Activated CD8-positive, alpha-beta memory T cell treated with anti-CD3 and anti-CD28 coated beads for 24 hours (primary cell): Measurements from ENCODE around the gene TTLL11.

ENCODE experiments used
- DNase-seq: peaks from one replicate; pipeline ENCODE4 v3.0.0-alpha.2; 2020

TTLL11 gene

DNA sequence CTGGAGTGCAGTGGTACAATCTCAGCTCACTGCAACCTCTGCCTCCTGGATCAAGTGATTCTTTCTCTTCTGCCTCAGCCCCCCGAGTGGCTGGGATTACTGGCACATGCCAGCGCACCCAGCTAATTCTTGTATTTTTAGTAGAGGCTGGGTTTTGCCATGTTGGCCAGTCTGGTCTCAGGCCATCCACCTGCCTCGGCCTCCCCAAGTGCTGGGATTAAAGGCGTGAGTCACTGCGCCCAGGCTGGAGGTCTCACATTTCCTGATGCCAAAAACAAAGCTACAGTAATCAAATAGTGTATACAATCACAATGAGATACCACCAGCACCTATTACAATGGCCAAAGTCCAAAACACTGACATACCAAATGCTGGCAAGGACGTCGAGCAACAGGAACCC lies 51.1 kb downstream of the TTLL11 start:
- DNase-seq, result no peak

DNA sequence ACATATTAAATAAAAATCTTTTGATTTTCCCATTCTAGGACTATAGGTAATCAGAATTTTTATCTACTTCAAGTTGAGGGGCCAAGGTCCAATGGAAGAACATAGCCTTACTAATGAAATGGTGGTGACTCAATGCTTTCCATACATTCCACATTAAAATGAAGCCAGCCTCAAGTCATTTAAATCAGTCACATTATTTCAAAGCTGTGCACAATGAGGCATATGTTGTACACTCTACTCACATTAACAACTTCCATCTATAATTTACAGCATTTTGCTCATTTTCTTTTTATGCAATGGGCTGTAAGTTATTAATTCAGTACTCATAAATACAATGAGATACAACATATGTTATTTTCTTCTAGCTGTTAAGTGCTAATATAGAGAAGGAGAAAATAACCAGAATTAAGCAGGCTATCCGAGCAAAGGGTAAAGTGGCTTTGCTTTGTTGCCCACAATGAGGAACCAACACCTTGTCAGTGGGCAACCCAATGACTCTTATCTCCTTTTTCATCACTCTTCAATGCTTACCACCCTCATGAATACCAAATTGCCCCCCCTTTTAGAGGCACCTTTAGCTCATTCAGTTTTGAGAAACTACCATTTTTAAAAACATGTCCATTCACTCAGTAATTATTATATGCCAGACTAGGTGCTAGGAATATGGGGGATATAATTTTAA lies 52.4 kb downstream of the TTLL11 start:
- no peak for DNase-seq

DNA sequence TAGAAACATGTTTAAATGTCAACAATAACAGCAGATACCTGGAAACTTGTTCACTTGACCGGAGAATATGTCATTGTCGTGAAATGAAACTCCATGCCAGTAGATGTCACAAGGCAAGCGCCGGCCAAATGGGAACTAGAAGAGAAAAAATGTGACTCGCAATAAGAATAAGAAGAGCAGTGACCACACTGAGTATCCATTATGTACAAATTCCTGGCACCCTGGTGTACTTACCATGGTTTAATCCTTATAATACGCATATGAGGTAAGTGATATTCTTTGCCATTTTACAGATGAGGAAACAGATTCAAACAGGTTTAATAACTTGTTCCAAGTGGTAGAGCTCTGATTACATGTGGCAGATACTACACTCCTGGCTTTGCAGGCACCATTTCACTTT lies 53.9 kb downstream of the TTLL11 start:
- no peak for DNase-seq

DNA sequence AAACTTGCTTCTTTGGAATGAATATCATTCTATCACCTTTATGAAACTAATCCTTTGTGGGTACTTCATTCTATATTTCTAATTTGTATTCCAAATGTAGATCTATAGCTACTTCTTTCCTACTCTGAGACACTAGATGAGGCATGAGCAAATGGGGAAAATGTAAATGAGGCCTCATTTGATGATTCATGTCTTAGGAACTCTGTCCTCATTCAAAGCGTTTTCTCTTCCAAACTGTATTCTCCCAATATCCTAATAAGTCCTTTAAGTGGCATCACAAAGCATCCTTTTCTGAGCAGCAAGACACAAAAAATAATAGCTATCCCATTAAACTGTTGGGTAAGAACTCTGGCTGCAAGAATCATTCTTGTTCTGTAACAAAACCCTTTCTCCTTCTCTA lies 56.1 kb downstream of the TTLL11 start:
- no peak for DNase-seq

DNA sequence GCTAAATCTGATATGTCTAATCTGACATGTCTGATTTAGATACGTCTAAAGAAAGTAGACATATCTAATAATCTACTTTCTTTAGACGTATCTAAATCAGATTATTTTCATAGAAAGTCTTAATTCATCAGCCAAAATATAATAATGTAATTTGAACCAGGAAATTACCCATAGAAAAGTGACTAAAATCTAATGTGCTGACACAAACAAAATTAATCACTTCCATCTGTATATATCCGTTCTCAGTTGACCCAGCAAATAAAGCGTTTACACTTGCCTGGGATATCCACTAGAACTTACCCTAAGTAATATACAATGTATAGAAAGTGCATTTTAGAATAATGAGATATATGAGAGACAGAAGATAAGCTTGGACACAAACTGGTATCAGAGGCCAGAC lies 56.7 kb downstream of the TTLL11 start:
- no peak for DNase-seq

DNA sequence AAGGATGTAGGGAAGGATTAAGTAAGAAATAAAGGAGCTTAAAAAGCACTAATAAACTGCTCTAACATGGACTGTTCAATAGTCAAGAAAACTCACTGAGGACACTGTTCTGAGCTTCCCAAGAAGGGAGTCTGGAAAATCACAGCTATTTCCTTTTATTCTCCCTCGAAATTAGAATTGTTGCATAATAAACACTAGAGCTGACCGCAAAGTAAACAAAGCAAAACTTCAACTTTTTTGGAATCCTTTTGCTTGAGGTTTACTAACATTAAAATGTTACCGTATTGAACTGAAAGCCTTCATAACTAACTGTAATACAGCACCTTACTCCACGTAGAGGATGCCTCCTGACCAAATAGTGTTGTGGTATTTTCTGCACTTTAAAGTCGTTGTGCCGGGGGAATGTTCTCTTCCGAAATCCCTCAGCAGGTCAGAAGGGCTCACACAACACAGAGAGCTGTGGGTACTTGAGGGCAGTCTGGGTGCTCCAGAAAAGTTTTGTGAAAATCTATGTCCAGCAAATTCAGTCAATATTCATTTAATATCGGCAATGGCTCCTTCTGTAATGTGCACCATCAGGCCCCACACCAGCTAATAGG lies 59.2 kb downstream of the TTLL11 start:
- no peak for DNase-seq

DNA sequence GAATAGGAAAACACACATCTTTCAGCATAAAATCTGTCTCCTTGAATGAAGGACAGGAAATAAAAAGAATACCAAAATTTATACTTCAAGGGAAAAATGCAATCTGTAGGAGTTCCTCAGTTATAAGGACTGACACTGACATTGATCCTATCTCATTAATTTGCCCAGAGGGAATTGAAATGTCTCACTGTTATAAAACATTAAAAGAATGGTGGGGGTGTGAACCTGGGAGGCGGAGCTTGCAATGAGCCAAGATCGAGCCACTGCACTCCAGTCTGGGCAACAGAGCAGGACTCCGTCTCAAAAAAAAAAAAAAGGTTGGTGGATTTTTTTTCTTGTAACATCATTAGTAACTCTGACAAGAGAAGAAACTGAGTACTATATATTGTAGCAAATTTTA lies 60.8 kb downstream of the TTLL11 start:
- DNase-seq, result no peak

DNA sequence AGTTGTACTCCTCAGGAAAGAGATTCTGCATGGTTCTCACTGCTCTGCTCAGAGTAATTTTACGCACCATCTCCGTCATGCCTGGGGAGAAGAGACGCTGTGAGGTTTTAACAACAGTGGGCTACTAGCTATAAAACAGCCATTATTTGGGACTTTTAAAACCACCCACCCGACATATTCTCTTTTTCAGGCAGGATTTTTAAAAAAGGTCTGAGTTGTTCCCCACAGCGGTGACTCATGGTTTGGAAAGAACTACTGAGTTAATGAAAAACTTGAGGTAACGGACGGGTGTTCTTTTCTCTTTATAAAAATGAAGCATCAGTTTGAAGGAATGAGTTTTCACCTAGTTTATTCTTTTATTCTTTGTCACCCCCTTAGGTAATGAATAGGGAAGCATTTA lies 61.3 kb downstream of the TTLL11 start:
- no peak for DNase-seq

DNA sequence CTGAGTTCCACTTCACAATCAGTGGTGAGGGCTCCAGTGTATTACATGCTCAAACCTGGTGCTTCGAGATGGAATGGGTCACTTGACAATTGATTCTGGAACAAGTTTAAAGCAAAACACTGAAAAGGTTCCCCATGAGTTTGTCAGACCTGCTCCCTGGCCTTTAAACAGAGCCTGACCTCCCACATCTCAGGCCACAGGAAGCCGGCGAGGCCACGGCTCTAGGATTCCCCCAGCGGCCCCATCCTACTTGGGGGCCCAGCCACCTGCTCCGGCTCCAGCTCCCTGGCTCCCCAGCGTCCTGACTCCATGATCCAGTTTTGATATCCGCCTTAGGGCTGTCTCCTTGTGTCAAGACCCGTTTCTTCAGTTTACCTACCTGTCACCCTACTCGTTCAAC lies 62.0 kb downstream of the TTLL11 start:
- DNase-seq, result no peak

DNA sequence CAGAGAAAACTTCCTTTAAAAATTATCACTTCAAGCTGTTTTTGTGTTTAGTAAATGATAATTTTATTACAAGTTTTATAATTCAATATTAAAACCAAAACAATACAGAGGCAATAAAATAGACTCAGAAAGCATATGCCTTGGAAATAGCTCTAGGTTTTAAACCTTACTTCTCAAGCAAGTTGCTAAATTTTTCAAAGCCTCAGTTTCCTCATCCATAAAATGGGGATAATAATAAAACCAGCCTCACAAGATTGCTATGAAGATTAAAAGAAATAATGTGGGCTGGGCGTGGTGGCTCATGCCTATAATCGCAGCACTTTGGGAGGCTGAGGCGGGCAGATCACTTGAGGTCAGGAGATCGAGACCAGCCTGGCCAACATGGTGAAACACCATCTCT lies 62.8 kb downstream of the TTLL11 start:
- no peak for DNase-seq

DNA sequence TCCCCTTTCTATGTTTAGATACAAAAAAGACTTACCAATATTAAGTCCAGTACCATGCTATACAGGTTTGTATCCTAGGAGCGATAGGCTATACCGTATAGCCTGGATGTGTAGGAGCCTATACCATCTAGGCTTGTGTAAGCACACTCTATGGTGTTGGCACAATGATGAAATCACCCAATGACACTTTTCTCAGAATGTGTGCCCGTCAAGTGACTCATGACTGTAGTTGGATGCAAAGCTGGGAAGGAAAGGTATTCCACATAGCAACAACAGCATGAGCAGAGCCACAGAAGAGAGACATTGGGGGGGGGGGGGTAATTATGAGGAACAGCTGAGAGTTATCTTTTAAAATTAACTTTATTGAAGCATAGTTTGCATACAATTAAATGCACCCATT lies 63.2 kb downstream of the TTLL11 start:
- DNase-seq, result no peak

DNA sequence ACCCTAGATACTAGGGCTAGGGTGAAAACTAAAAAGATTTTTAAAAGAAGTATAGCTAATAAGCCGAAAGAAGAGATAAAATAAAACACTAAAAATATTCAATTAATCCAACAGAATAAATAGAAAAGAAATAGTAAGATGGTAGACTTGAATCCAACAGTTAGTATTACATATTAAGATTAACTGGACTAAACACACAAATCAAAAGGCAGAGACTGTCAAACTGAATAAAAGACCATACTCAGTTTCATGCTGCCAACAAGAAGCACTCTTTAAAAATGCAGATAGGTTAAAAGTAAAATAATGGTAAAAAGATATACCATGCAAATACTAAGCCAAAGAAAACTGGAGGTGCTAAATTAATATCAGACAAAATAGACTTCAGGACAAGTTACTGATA lies 65.0 kb downstream of the TTLL11 start:
- DNase-seq, result no peak

DNA sequence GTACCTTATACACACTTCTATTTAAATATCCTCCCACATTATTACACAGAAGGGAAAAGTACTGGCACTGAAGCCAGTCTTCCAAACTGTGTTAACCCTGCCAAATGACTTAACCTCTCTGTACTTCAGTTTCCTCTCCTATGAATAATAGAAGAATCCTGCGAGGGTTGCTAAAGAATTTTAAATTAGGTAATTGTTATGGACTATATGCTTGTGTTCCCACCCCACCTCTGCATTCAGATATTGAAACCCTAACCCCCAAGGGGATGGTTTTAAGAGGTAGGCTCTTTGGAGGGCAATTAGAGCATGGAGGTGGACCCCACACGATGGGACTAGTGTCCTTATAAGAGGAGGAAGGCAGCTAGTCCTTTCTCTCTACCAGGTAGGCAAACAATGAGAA lies 72.7 kb downstream of the TTLL11 start:
- DNase-seq, result no peak

DNA sequence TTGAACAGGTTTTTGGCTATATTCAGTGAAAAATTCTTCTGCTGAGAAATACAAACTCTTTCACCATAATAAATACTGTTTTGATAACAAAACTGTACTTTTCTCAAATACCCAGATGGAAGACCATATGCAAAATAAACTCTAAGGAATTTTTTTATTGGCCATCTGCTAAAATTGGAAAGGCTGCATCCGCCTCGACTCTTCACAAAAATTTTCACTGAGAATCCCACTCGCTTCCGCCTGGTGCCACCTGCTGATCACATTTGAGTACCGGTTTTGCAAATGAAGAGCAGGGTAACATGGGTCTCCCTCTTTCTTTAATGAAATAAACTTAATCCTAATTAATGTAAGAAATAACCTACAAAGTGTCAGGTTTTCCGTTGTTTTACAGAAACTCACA lies 76.4 kb downstream of the TTLL11 start:
- DNase-seq, result no peak

DNA sequence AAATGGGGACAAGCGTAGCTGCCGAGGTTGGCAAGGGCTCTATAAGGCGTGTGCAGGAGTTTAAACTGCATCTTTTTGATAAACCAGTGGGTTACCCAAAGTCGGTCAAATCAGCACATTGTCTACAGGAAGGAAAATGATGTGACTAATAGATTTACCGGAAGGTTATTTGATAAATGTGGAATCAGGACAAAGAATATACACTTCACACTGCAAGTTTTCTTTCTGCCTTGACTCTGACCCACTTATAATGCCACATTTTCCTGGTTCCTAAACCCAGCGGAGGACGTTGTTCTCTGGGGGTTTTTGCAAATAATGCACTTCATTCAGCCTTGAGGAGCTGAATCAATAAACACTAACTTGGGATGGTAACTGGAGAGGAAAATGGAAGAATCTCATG lies 76.8 kb downstream of the TTLL11 start:
- DNase-seq, result no peak

DNA sequence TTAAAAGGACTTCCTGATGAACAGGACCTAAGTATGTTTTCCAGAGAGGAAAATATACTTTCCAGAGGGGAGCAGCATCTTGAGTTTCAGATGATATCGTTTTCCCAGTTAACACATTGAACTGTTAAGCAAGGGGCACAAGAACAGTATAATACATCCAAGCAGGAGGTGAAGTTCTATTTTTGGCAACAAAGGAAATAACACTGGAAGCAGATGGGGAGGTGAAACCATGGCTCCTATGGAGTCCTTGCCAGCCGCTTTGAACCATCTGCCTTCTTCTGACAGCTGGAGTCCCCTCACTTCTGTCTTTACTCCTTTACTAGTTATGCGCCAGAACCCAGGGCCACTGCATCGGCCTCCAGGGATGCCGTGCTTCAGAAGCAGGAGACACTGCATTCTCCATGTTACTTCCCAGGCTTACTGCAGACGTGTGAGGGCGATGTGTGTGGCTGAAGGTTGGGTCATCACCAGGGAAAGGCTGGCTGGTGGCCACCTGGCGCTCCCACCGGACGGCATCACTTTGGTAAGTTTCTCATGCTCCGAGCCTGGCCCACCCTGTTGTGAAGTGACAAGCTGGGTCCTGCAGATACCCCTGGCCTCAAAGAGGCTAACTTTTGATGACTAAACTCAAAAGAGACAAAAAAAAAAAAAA lies 77.8 kb downstream of the TTLL11 start:
- DNase-seq, result peak; percentile 7

DNA sequence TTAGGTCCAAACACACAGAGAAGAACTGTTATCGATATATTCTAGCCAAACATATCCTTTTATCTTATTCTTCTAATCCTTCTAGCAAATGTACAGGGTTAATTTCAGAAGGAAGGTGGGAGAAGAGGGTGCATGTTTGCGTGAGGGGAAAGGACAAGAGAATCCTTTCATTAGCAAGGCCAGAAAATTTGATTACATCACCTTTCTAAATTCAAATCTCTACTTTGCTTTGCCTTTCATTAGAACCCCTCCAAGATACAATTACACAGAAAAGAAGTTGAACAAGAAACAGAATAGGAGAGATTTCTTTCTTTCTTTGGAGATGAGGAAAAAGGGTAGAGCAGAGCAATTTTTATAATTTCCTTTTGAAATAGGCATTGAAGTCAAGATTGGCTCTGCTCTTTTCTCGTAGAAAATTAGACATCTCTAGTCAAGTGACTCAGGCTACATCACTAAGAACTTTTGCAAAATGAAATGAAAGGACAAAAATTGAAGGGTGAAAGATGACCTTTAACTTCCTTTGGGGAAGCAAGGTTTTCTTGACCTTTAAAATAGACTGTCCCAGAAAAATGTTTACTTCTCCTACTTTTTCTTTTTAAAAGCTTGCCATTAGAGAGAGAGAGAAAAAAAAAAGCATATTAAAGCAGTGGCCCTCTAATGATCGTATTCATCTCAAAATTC lies 81.2 kb downstream of the TTLL11 start:
- DNase-seq, result no peak

DNA sequence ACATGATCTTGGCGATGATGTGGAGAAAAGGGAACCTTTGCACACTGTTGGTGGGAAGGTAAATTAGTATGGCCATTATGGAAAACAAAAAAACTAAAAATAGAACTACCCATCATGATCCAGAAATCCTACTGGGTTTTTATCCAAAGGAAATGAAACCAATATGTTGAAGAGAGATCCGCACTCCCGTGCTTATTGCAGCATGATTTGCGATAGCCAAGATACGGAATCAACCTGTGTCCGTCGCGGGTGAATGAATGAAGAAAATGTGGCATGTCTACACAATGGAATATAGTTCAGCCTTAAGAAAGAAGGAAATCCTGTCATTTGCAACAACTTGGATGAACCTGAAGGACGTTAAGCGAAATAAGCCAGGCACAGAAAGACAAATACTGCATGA lies 84.5 kb downstream of the TTLL11 start:
- DNase-seq, result no peak

DNA sequence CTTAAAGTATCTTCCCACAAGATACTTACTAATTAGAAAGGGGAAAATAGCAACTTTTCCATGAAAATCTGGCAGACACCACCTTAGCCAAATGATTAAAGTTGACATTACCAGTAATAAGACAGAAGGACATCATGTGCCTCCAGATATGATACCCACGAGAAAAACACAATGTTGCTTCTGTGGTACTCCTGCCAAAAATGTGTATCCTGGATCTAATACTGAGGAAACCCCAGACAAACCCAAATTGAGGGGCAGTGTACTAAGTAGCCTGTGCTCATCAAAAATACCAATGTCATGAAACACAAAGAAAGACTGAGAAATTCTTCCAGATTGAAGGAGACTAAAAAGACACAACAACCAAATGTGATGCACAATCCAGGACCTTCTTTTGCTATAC lies 85.3 kb downstream of the TTLL11 start:
- DNase-seq, result no peak

DNA sequence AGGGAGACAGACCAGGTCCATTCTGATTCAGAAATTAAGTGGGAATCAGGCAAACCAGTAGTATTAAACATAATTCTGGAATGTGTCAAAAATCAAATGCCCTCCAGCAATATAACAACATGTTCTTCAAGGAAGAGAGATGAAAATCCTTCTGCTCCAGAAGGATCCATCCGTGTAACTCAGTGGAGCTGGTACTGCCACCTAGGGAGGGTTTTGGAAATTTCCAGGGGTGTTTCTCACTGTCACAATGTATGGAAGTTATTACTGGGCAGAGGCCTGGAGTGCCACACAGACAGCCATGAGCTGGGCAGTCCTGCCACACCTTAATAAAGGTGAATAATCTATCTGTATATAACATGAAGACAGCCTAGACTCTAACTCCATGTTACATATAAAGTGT lies 87.5 kb downstream of the TTLL11 start:
- DNase-seq, result no peak

DNA sequence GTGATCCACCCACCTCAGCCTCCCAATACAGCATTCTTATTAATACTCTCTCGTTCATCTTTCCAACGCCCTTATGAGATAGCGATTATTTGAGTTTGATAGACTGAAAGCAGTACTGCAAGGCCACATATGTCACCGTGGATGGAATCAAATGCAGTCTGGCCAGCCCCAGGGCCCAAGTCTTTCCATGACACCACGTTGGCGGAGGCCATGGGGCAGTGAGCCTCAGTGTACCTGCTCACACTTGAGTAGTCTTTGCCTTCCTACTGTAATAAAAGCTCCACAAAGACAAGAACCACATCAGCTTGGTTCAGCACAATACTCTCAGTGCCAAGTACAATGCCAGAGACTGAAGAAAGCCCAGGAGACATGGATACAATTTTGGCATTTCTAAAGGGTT lies 88.5 kb downstream of the TTLL11 start:
- DNase-seq, result peak; percentile 37

DNA sequence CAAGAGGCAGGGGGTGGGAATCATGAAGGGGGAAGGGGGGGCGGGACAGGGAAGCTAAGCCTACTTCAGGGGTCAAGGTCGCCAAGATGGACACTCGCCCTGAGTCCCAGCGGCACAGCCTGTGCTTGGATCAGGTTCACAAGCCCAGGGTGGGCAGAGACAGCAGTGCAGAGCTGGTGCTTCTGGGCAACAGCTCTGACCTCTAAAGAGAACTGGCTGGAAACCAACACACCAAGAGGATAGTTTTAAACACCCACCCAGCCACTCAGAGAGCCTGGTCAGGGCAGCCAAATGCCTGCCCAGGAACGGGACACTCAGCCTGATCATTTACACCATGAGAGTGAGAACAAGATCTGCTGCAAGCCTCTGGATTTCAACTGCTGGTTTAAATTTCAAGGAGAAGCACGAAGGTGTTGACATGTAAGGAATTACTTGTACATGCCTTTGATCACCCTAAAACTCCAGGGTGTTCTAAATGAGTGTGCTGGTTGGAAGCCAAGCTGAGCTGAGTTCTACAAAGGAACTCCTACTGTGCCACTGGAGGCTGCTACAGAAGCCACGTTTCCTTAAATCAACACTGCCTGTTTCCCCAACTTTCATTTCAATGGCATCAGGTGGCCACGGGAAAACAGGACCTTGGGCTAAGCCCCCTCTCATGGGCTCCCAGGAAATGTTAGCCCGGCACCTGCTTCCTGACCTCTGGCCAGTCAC lies 91.5 kb downstream of the TTLL11 start:
- peak; percentile 26 for DNase-seq

DNA sequence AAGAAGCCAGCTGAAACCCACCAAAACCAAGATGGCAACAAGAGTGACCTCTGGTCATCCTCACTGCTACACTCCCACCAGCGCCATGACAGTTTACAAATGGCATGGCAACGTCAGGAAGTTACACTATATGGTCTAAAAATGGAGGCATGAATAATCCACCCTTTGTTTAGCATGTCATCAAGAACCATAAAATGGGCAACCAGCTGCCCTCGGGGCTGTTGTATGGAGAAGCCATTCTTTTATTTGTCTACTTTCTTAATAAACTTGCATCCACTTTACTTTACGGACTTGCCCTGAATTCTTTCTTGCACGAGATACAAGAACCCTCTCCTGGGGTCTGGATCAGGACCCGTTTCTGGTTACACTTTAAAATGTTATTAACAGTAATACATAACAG lies 92.6 kb downstream of the TTLL11 start:
- peak; percentile 7 for DNase-seq

DNA sequence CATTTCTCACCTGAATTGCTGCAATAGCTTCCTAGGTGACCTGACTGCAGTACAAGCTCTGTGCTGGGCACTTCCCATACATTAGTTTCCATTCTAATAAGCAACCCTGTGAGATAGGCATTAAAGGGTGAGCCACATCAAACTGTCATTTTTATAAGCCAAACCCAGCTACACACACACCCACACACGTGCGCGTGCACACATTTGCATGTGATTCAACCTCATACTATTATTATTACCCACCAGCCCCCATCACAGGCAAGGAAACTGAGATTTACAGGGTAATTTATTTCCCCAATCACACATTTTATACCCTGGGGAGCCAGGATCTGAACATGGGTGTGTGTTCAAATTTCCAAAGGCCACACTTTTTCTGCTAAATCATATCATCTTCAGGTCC lies 93.6 kb downstream of the TTLL11 start:
- DNase-seq, result peak; percentile 33
